ENCODE measurements around the gene IFT43.

DNA sequence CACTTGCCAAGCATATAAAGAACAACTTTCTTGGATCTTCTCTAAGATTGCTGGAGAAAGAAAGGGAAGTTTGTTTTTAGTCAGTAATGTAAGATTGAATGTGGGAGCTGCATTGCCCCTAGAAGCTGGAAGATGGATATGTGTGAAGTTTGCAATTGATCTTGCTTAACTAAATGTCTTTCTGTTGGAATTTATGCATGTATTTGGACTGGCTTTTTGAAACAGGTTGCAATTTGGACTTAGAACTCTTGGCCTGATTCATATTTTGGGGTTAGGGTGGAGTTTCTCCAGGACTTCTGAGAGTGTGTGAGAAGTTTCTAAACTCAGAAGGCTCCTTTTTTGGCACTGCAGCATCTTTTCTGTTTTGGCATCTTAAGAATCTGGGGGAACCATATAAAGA is 26.4 kb downstream of the IFT43 start:
- TF ChIP-seq TBP (optimal IDR thresholded peaks at IDR 0.05; ENCODE audit: low read depth, low read length) (no peak), ZNF263 (CRISPR knock-in tag; IDR thresholded peaks at IDR 0.05; ENCODE audit: borderline replicate concordance) (no peak), BRF2 (IDR thresholded peaks at IDR 0.05; ENCODE audit: borderline replicate concordance, insufficient read depth, insufficient read length) (no peak)
- TF ChIP-seq, protein P1, sequence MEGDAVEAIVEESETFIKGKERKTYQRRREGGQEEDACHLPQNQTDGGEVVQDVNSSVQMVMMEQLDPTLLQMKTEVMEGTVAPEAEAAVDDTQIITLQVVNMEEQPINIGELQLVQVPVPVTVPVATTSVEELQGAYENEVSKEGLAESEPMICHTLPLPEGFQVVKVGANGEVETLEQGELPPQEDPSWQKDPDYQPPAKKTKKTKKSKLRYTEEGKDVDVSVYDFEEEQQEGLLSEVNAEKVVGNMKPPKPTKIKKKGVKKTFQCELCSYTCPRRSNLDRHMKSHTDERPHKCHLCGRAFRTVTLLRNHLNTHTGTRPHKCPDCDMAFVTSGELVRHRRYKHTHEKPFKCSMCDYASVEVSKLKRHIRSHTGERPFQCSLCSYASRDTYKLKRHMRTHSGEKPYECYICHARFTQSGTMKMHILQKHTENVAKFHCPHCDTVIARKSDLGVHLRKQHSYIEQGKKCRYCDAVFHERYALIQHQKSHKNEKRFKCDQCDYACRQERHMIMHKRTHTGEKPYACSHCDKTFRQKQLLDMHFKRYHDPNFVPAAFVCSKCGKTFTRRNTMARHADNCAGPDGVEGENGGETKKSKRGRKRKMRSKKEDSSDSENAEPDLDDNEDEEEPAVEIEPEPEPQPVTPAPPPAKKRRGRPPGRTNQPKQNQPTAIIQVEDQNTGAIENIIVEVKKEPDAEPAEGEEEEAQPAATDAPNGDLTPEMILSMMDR (IDR thresholded peaks at IDR 0.05 in 2 of 3, conservative IDR thresholded peaks at IDR 0.05 in 1 of 3; ENCODE audit: insufficient read depth in 2 of 3, low read depth in 1 of 3, low read length in 3 of 3), result no peak

All from K562 (cell line).